GM10847 (cell line): ENCODE results near the gene GPR84.

ENCODE experiments used
- POLR2A ChIP-seq: IDR thresholded peaks from 2 replicates; pipeline ENCODE4 v1.6.1; 2011; ENCODE audit not compliant: insufficient read length; ENCODE audit errors: extremely low read depth

The GPR84 gene

GRCh38 chr12:54364413-54364812 lies at the start of gene GPR84:
Gene GPR84 (minus strand): TSS chr12:54364486. CDS start chr12:54363851, 635 bp downstream.
- TF ChIP-seq POLR2A: no peak

GRCh38 chr12:54413284-54414190 lies 49.3 kb upstream of the GPR84 start:
- TF ChIP-seq POLR2A: no peak

GRCh38 chr12:54412786-54413185 lies 48.5 kb upstream of the GPR84 start:
- no peak for TF ChIP-seq POLR2A

- TF ChIP-seq POLR2A: no peak
Observed at GRCh38 chr12:54412348-54412747, 48.1 kb upstream of the GPR84 start.

GRCh38 chr12:54411391-54412241 lies 47.3 kb upstream of the GPR84 start:
- no peak for TF ChIP-seq POLR2A

- TF ChIP-seq POLR2A: no peak
Observed at GRCh38 chr12:54409267-54409666, 45.0 kb upstream of the GPR84 start.

GRCh38 chr12:54407183-54407905 lies 43.1 kb upstream of the GPR84 start:
- no peak for TF ChIP-seq POLR2A

GRCh38 chr12:54405573-54405972 lies 41.3 kb upstream of the GPR84 start:
- no peak for TF ChIP-seq POLR2A

GRCh38 chr12:54405106-54405505 lies 40.8 kb upstream of the GPR84 start:
- TF ChIP-seq POLR2A: no peak

- no peak for TF ChIP-seq POLR2A
Observed at GRCh38 chr12:54404061-54405004, 40.0 kb upstream of the GPR84 start.

GRCh38 chr12:54401119-54401518 lies 36.8 kb upstream of the GPR84 start:
- TF ChIP-seq POLR2A: no peak

GRCh38 chr12:54398995-54399793 lies 34.9 kb upstream of the GPR84 start:
- TF ChIP-seq POLR2A: no peak

- no peak for TF ChIP-seq POLR2A
Observed at GRCh38 chr12:54398218-54398617, 33.9 kb upstream of the GPR84 start.
